HL-60 (cell line): ENCODE measurements around the gene PKNOX1.

Experiments
- DNase-seq, 2 experiments: peaks; one replicate each; pipeline ENCODE4 v3.0.0-alpha.2; 2010 to 2020; ENCODE audit warnings: low read depth in 1 of 2, low spot score in 1 of 2
- H3K27ac ChIP-seq: fragments of 250-450 bp; sonication (Bioruptor Pico); replicated peaks from 2 replicates; pipeline ENCODE4 v1.5.1; 2020; ENCODE audit warnings: mild to moderate bottlenecking, moderate library complexity
- H3K27me3 ChIP-seq: fragments of 250-450 bp; sonication (Bioruptor Pico); 2 replicates; pipeline ENCODE4 v1.5.1; 2021; ENCODE audit warnings: mild to moderate bottlenecking, moderate library complexity; ENCODE audit not compliant: insufficient read depth, poor library complexity, severe bottlenecking
- H3K4me3 ChIP-seq: replicated peaks from 2 replicates; pipeline ENCODE4 v1.5.1; 2011; ENCODE audit warnings: mild to moderate bottlenecking, control low read depth, low read length; ENCODE audit not compliant: insufficient read depth
- CTCF ChIP-seq: IDR thresholded peaks from one replicate; pipeline ENCODE4 v1.5.1; 2011; ENCODE audit warnings: low read length, control low read depth, inconsistent platforms; ENCODE audit not compliant: insufficient read depth
- GABPA ChIP-seq: IDR thresholded peaks from 2 replicates; pipeline ENCODE4 v1.6.1; 2012; ENCODE audit warnings: low read depth
- POLR2AphosphoS5 ChIP-seq: IDR thresholded peaks from 2 replicates; pipeline ENCODE4 v1.6.1; 2012; ENCODE audit warnings: low read depth
- REST ChIP-seq: IDR thresholded peaks from 2 replicates; pipeline ENCODE4 v1.6.1; 2012; ENCODE audit warnings: low read depth; ENCODE audit not compliant: insufficient replicate concordance
- SPI1 ChIP-seq: IDR thresholded peaks from 2 replicates; pipeline ENCODE4 v1.6.1; 2012; ENCODE audit warnings: low read depth, mild to moderate bottlenecking, borderline replicate concordance

PKNOX1 gene

GRCh38 chr21:43006874-43007208 lies 32.5 kb downstream of the PKNOX1 start:
- H3K27ac ChIP-seq, result no peak overlapping the region

GRCh38 chr21:43012596-43012995 lies 38.2 kb downstream of the PKNOX1 start:
- Histone ChIP-seq H3K27ac (no peak overlapping the region), H3K4me3 (no peak overlapping the region), H3K27me3 (no peaks in the 10 kb centered on the region)
- DNase-seq, result no peak
- TF ChIP-seq CTCF (no peak), POLR2AphosphoS5 (no peak), SPI1 (no peak), REST (no peak), GABPA (no peak)

More at GRCh38 chr21:43006874-43007208, 32.5 kb downstream of the PKNOX1 start:
- Histone ChIP-seq H3K4me3 (no peak overlapping the region), H3K27me3 (no peaks in the 10 kb centered on the region)
- DNase-seq, result no peak
- TF ChIP-seq GABPA (no peak), SPI1 (no peak), CTCF (no peak)

- DNase-seq, result no peak
- Histone ChIP-seq H3K4me3 (no peak overlapping the region), H3K27ac (no peak overlapping the region), H3K27me3 (no peaks in the 10 kb centered on the region)
- TF ChIP-seq GABPA, result no peak
- no peak for TF ChIP-seq REST
- no peak for TF ChIP-seq CTCF
- TF ChIP-seq POLR2AphosphoS5, result no peak
- no peak for TF ChIP-seq SPI1
Observed at GRCh38 chr21:43015906-43016540, 41.7 kb downstream of the PKNOX1 start.

GRCh38 chr21:43016728-43017127 lies 42.4 kb downstream of the PKNOX1 start:
- no peak for TF ChIP-seq POLR2AphosphoS5
- DNase-seq, result no peak
- H3K27ac ChIP-seq, result no peak overlapping the region
- H3K27me3 ChIP-seq, result no peaks in the 10 kb centered on the region
- H3K4me3 ChIP-seq, result no peak overlapping the region
